ENCODE measurements around the gene BSG.

GRCh38 chr19:610071-610800 lies 37.8 kb downstream of the BSG start:
- no peak for TF ChIP-seq SIN3A (IDR thresholded peaks at IDR 0.05; ENCODE audit: borderline replicate concordance, insufficient read depth, low read depth, low read length)
- TF ChIP-seq CTCF (IDR thresholded peaks at IDR 0.05) = no peak
- TF ChIP-seq REST (IDR thresholded peaks at IDR 0.05; ENCODE audit: insufficient read depth in 1 of 2, low read depth in 2 of 2, low read length in 1 of 2) = no peak
- TF ChIP-seq POLR2AphosphoS5 (IDR thresholded peaks at IDR 0.05; ENCODE audit: low read depth, low read length) = no peak; the same call in 1 of the 2 replicates
